ENCODE results near the gene USP25. TPM values are rescaled to one million over a fixed set of nuclear protein-coding genes. Genes with fewer than 3 reads are reported as not detected.

The USP25 gene
- total and polyA plus RNA-seq, 2 of the 8 experiments (the other 6 are each of a cell fraction or from before 2014, with no cell fraction given): 11.2 to 48.1 TPM

- H4K20me1 ChIP-seq (replicated peaks in 1 of 2; ENCODE audit: control insufficient read depth in 1 of 2, insufficient read depth in 2 of 2, low read length in 2 of 2): peaks cover 0 to 2% of the 10 kb centered on the region in 2 experiments
- no peak overlapping the region for H2AK5ac ChIP-seq (ENCODE audit: low read depth, low read length)
- DNase-seq (ENCODE audit: low read depth in 1 of 2, low spot score in 2 of 2) (no peak), FAIRE-seq (no peak)
- no peaks in the 10 kb centered on the region for H3K9me3 ChIP-seq (ENCODE audit: insufficient read depth in 2 of 2, low read depth in 1 of 2, low read length in 1 of 2)
- no peaks in the 10 kb centered on the region for H3K27me3 ChIP-seq (replicated peaks in 1 of 4; ENCODE audit: control insufficient read depth in 3 of 4, extremely low read depth in 1 of 4, insufficient read depth in 3 of 4, low read length in 3 of 4)
- peaks cover 6 to 22% (median 7%) of the 10 kb centered on the region in 4 experiments for H3K36me3 ChIP-seq (ENCODE audit: control insufficient read depth in 2 of 4, insufficient read depth in 4 of 4, low read length in 3 of 4)
- no peak overlapping the region for H4K5ac ChIP-seq (ENCODE audit: insufficient read length, low read depth, low read length)
- H3K23me2 ChIP-seq (ENCODE audit: low read depth, low read length): no peaks in the 10 kb centered on the region
- H3K4me2 ChIP-seq (ENCODE audit: insufficient read depth in 1 of 2, low read depth in 2 of 2, low read length in 2 of 2): no peak overlapping the region
- H3K4me1 ChIP-seq (replicated peaks in 1 of 4; ENCODE audit: control insufficient read depth in 3 of 4, insufficient read depth in 4 of 4, low read length in 3 of 4): no peaks in the 10 kb centered on the region
- no peak overlapping the region for H3K14ac ChIP-seq (ENCODE audit: insufficient read length)
- H3K23ac ChIP-seq (ENCODE audit: insufficient read length): no peak overlapping the region
- H3K9ac ChIP-seq (replicated peaks in 1 of 4; ENCODE audit: extremely low read depth in 1 of 4, low read depth in 3 of 4, low read length in 3 of 4): no peak overlapping the region
- no peak overlapping the region for H2BK15ac ChIP-seq (ENCODE audit: low read length)
- H3K18ac ChIP-seq (ENCODE audit: extremely low read depth, low read length): no peak overlapping the region
- no peak overlapping the region for H2BK120ac ChIP-seq (replicated peaks; ENCODE audit: low read depth, low read length)
- no peak overlapping the region for H3K4ac ChIP-seq (replicated peaks; ENCODE audit: insufficient read length, low read depth, low read length)
- ChIA-PET CTCF (ENCODE audit: partially characterized antibody) (interaction anchor here (1.0 to 2.4 kb wide), 3 partner anchors 8 to 305 kb away, joined by 3 to 7 read pairs (median 4); no protein-coding TSS in a partner anchor), POLR2A (ENCODE audit: partially characterized antibody) (interaction anchor here (1.0 kb wide), 1 partner anchor 96 kb away, joined by 4 read pairs; no protein-coding TSS in a partner anchor)
- H3K79me1 ChIP-seq (ENCODE audit: low read depth, low read length): no peaks in the 10 kb centered on the region
- H3K79me2 ChIP-seq (ENCODE audit: control insufficient read depth in 1 of 2, insufficient read depth in 2 of 2, low read length in 2 of 2): peaks cover 0 to 2% of the 10 kb centered on the region in 2 experiments; a peak in 1 of 4 replicates
- no peak overlapping the region for H2AFZ ChIP-seq (ENCODE audit: low read length)
- no peak overlapping the region for H4K91ac ChIP-seq (replicated peaks; ENCODE audit: insufficient read length, low read length)
- H3K56ac ChIP-seq (replicated peaks; ENCODE audit: insufficient read length, low read depth, low read length): no peak overlapping the region
- WGBS, 2 experiments (ENCODE audit: extremely low coverage in 1 of 2, insufficient coverage in 1 of 2, insufficient read length in 1 of 2, insufficient replicate concordance in 2 of 2, low coverage in 1 of 2, low lambda C conversion rate in 2 of 2, missing lambda C conversion rate in 1 of 2): 76% methylated on average over 2 of the region's 2 CpGs; no CpG with 5 or more reads in 1 of the 2 experiments
- no peak overlapping the region for H4K8ac ChIP-seq (ENCODE audit: extremely low read depth, insufficient read depth, low read length)
- H2BK20ac ChIP-seq (ENCODE audit: low read length): no peak overlapping the region
- H2BK12ac ChIP-seq (ENCODE audit: low read depth, low read length): no peak overlapping the region
- H3K4me3 ChIP-seq (ENCODE audit: extremely low read depth in 1 of 4, insufficient read depth in 2 of 4, low read depth in 3 of 4, low read length in 4 of 4): no peak overlapping the region
- no peak overlapping the region for H2BK5ac ChIP-seq (ENCODE audit: low read depth, low read length)
- no peak overlapping the region for H3K27ac ChIP-seq (ENCODE audit: low read depth, low read length)
- TF ChIP-seq USF2 (IDR thresholded peaks at IDR 0.05; ENCODE audit: low read length): no peak
- TF ChIP-seq HDAC6 (IDR thresholded peaks at IDR 0.05; ENCODE audit: low read depth, low read length): no peak
- no peak for TF ChIP-seq CHD1 (IDR thresholded peaks at IDR 0.05; ENCODE audit: low read depth, low read length)
- no peak for TF ChIP-seq PHF8 (conservative IDR thresholded peaks at IDR 0.05; ENCODE audit: low read depth, low read length)
- TF ChIP-seq NANOG (IDR thresholded peaks at IDR 0.05; ENCODE audit: insufficient read depth, low read depth, low read length, poor library complexity, severe bottlenecking): no peak
- no peak for TF ChIP-seq ZNF274 (IDR thresholded peaks at IDR 0.05; ENCODE audit: borderline replicate concordance, extremely low read depth, low read length)
- no peak for TF ChIP-seq BACH1 (IDR thresholded peaks at IDR 0.05; ENCODE audit: low read length)
- no peak for TF ChIP-seq TBP (IDR thresholded peaks at IDR 0.05; ENCODE audit: low read depth, low read length)
- TF ChIP-seq E2F6 (IDR thresholded peaks at IDR 0.05): no peak
- no peak for TF ChIP-seq TAF7 (optimal IDR thresholded peaks at IDR 0.05; ENCODE audit: borderline replicate concordance, low read depth, low read length)
- TF ChIP-seq POLR2AphosphoS5 (IDR thresholded peaks at IDR 0.05; ENCODE audit: low read depth, low read length): no peak
- no peak for TF ChIP-seq POLR2A (IDR thresholded peaks at IDR 0.05; ENCODE audit: control extremely low read depth in 1 of 2, low read depth in 2 of 2, low read length in 2 of 2)
- TF ChIP-seq CTBP2 (IDR thresholded peaks at IDR 0.05; ENCODE audit: borderline replicate concordance, insufficient read depth, insufficient read length, low read length): no peak
Measured at GRCh38 chr21:15825700-15826099, 95.9 kb downstream of the USP25 start.

Data from H1 (cell line).